SK-N-SH treated with all-trans-retinoic acid at 6 μM for 48 hours (cell line): ENCODE measurements around the gene TBCCD1.

Source experiments
- ATAC-seq: fragments of 200-7000 bp; cut with Tn5 transposase; 3 replicates; pipeline ENCODE4 v1.9.1; 2020; ENCODE audit warnings: mild to moderate bottlenecking, moderate library complexity
- ARNTL ChIP-seq: fragments of 450-650 bp; formaldehyde crosslinking; IDR thresholded peaks from 2 replicates; pipeline ENCODE4 v1.5.0; 2020; ENCODE audit warnings: low read depth, mild to moderate bottlenecking, moderate library complexity, borderline replicate concordance
- BACH2 ChIP-seq: fragments of 250-450 bp; sonication (Bioruptor Pico); IDR thresholded peaks from 2 replicates; pipeline ENCODE4 v1.9.0; 2021; ENCODE audit warnings: mild to moderate bottlenecking, borderline replicate concordance
- CREB5 ChIP-seq: fragments of 250-450 bp; sonication (Bioruptor Pico); IDR thresholded peaks from 2 replicates; pipeline ENCODE4 v1.5.1; 2020; ENCODE audit warnings: low read depth, mild to moderate bottlenecking, moderate library complexity
- CSDC2 ChIP-seq: fragments of 250-450 bp; sonication (Bioruptor Pico); IDR thresholded peaks from 2 replicates; pipeline ENCODE4 v1.5.0; 2020; ENCODE audit warnings: mild to moderate bottlenecking, moderate library complexity
- GLIS3 ChIP-seq: fragments of 250-450 bp; sonication (Bioruptor Pico); IDR thresholded peaks from 2 replicates; pipeline ENCODE4 v1.5.0; 2020; ENCODE audit warnings: mild to moderate bottlenecking, moderate library complexity
- ISL1 ChIP-seq: fragments of 250-450 bp; sonication (Bioruptor Pico); IDR thresholded peaks from 2 replicates; pipeline ENCODE4 v2.1.2; 2022; ENCODE audit warnings: mild to moderate bottlenecking, moderate library complexity
- OSR1 ChIP-seq: fragments of 250-450 bp; sonication (Bioruptor Pico); IDR thresholded peaks from 2 replicates; pipeline ENCODE4 v1.8.0; 2022; ENCODE audit warnings: moderate library complexity, mild to moderate bottlenecking, inconsistent platforms
- PATZ1 ChIP-seq: fragments of 250-450 bp; sonication (Bioruptor Pico); IDR thresholded peaks from 2 replicates; pipeline ENCODE4 v1.8.0; 2020; ENCODE audit warnings: mild to moderate bottlenecking, moderate library complexity, borderline replicate concordance
- POU6F1 ChIP-seq: fragments of 250-450 bp; sonication (Bioruptor Pico); IDR thresholded peaks from 2 replicates; pipeline ENCODE4 v1.8.0; 2021; ENCODE audit warnings: low read depth, mild to moderate bottlenecking, moderate library complexity, borderline replicate concordance
- PPARA ChIP-seq: fragments of 250-450 bp; sonication (Bioruptor Pico); IDR thresholded peaks from 2 replicates; pipeline ENCODE4 v1.5.0; 2020; ENCODE audit warnings: mild to moderate bottlenecking, borderline replicate concordance
- RARB ChIP-seq: fragments of 250-450 bp; sonication (Bioruptor Pico); IDR thresholded peaks from 2 replicates; pipeline ENCODE4 v1.8.0; 2021; ENCODE audit warnings: mild to moderate bottlenecking, moderate library complexity
- SNAI2 ChIP-seq: fragments of 250-450 bp; sonication (Bioruptor Pico); IDR thresholded peaks from 2 replicates; pipeline ENCODE4 v1.5.0; 2020; ENCODE audit warnings: mild to moderate bottlenecking, moderate library complexity
- TCF4 ChIP-seq: fragments of 250-450 bp; sonication (Bioruptor Pico); IDR thresholded peaks from 2 replicates; pipeline ENCODE4 v1.8.0; 2021; ENCODE audit warnings: mild to moderate bottlenecking, moderate library complexity, borderline replicate concordance
- TOX ChIP-seq: fragments of 250-450 bp; sonication (Bioruptor Pico); IDR thresholded peaks from 2 replicates; pipeline ENCODE4 v1.8.0; 2021; ENCODE audit warnings: mild to moderate bottlenecking, moderate library complexity, borderline replicate concordance
- TSHZ2 ChIP-seq: fragments of 250-450 bp; sonication (Bioruptor Pico); IDR thresholded peaks from 2 replicates; pipeline ENCODE4 v1.5.0; 2020; ENCODE audit warnings: mild to moderate bottlenecking, moderate library complexity
- ZFP3 ChIP-seq: fragments of 250-450 bp; sonication (Bioruptor Pico); IDR thresholded peaks from 2 replicates; pipeline ENCODE4 v1.5.0; 2020; ENCODE audit warnings: mild to moderate bottlenecking, moderate library complexity
- ZFP30 ChIP-seq: fragments of 450-650 bp; formaldehyde crosslinking; IDR thresholded peaks from 2 replicates; pipeline ENCODE4 v1.5.0; 2022; ENCODE audit warnings: mild to moderate bottlenecking, moderate library complexity
- ZNF565 ChIP-seq: fragments of 450-650 bp; formaldehyde crosslinking; conservative IDR thresholded peaks from 2 replicates; pipeline ENCODE4 v1.5.0; 2020; ENCODE audit warnings: low read depth, mild to moderate bottlenecking, moderate library complexity
- ZNF70 ChIP-seq: fragments of 450-650 bp; formaldehyde crosslinking; IDR thresholded peaks from 2 replicates; pipeline ENCODE4 v1.5.0; 2020; ENCODE audit warnings: mild to moderate bottlenecking, moderate library complexity
- ZNF8 ChIP-seq: fragments of 450-650 bp; formaldehyde crosslinking; IDR thresholded peaks from 2 replicates; pipeline ENCODE4 v1.5.0; 2020; ENCODE audit warnings: mild to moderate bottlenecking, moderate library complexity

The TBCCD1 gene

GRCh38 chr3:186517218-186517617, 49.9 kb downstream of the TBCCD1 start:
- TF ChIP-seq TCF4 (CRISPR knock-in tag): no peak
- no peak for TF ChIP-seq ZFP3 (CRISPR knock-in tag)
- TF ChIP-seq TOX: no peak
- TF ChIP-seq, all 23 proteins: peak for 0
- no peak for ATAC-seq

- TF ChIP-seq ZFP3 (CRISPR knock-in tag) (no peak), TSHZ2 (CRISPR knock-in tag) (no peak), ARNTL (no peak), OSR1 (no peak), ZNF70 (no peak), RARB (CRISPR knock-in tag) (no peak), ZNF8 (CRISPR knock-in tag) (no peak), CREB5 (CRISPR knock-in tag) (no peak), ISL1 (CRISPR knock-in tag) (no peak), BACH2 (no peak), PATZ1 (CRISPR knock-in tag) (no peak), CSDC2 (CRISPR knock-in tag) (no peak)
- ATAC-seq: no peak
Measured at GRCh38 chr3:186516646-186517045, 50.5 kb downstream of the TBCCD1 start.

- TF ChIP-seq TSHZ2 (CRISPR knock-in tag): no peak
- TF ChIP-seq PATZ1 (CRISPR knock-in tag): no peak
- no peak for TF ChIP-seq ZNF565 (CRISPR knock-in tag)
- no peak for TF ChIP-seq SNAI2 (CRISPR knock-in tag)
- no peak for TF ChIP-seq TOX
- no peak for TF ChIP-seq PPARA (CRISPR knock-in tag)
- no peak for TF ChIP-seq GLIS3 (CRISPR knock-in tag)
- TF ChIP-seq ZFP3 (CRISPR knock-in tag): no peak
- no peak for TF ChIP-seq BACH2
- no peak for TF ChIP-seq ZFP30 (CRISPR knock-in tag)
- TF ChIP-seq POU6F1: no peak
- no peak for ATAC-seq
Measured at GRCh38 chr3:186515125-186515524, 52.0 kb downstream of the TBCCD1 start.
